Ammon's horn (tissue), 1 donor: ENCODE data around the gene ZC3H8.
A peak's percentile ranks its signal among the peaks of the same experiment; 100 is the strongest.
"Not testable (repeated sequence)": the region's sequence is repeated elsewhere in the genome, so short reads cannot be mapped to it uniquely, and the experiment has no call there.

Source experiments
- DNase-seq: peaks from one replicate; pipeline ENCODE4 v3.0.0-alpha.2; 2016; ENCODE audit warnings: low spot score

Gene ZC3H8

GRCh38 chr2:112254466-112255240 is at the start of gene ZC3H8:
TSS of gene ZC3H8 (minus strand) at chr2:112255042. CDS start at chr2:112254981, 61 bp downstream.
- DNase-seq: peak; percentile 95

GRCh38 chr2:112304298-112304941 is 49.6 kb upstream of the ZC3H8 start:
- DNase-seq: no peak

- no peak for DNase-seq
Observed at GRCh38 chr2:112301973-112302372, 47.1 kb upstream of the ZC3H8 start.

GRCh38 chr2:112301171-112301584 is 46.3 kb upstream of the ZC3H8 start:
- no peak for DNase-seq

GRCh38 chr2:112296407-112296806 is 41.6 kb upstream of the ZC3H8 start:
- no peak for DNase-seq

DNA sequence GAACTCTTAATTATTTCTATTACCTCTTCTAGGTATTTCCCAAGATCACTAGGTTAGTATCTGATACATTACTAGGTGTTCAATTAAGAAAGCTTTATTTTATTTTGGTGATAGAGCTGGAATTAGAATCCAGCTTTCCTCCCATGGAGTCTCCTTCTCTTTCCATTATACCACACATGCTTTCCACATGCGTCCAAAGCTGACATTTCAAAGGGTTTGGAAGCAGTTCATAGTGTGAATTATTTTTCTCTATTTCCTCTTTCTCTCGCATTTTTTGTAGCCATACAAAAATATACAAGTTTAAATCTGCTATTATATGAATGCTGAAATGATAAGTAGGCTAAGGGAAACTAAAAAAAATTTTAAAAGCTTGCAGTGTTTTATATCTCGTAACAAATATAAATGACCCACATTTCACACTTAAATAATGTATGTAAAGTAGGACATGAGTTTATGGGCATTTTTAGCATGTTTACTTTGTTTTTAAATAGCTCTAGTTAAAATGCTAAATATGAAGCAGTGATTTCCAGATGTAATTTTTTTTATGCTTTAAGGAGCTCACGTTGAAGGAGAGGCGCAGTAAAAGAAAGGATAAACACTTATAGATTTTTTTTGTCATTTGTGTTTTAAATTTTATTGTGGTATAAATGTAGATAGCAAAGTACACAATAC is 40.7 kb upstream of the ZC3H8 start:
- DNase-seq: no peak

DNA sequence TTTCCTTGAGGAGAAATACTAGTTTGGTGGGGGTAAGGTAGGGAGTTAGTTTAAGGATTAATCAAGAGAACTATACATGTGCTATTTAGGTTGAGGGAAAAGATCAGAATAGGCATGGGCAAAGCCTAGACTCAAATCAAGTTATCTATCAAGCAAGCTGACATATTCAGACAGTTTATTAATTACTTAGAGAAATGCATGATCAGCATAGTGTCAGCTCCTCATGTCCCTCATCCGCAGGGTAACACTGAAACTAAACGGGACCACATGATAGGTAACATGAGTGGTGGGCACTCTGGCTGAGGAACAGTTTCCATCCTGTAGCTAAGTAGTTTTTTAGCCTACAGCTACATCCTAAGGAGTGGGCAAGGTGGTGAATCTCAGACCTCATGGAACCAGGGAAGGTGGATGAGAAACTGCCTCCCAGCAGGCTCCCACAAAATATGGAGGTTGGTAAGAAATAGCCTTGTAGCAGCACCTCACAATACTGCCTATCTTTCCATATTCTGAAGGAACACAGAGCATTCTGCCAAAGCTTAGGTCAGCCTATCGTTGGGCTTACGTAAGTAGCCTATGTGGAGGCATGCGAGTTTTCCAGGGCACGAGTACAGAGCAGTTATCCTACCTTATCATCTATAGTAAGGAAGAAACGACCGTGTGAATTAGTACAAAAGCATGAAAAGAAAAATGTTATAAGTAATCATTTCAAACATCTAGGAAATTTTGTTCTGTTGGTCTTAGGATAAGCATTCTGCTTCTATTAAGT is 39.0 kb upstream of the ZC3H8 start:
- DNase-seq: no peak

DNA sequence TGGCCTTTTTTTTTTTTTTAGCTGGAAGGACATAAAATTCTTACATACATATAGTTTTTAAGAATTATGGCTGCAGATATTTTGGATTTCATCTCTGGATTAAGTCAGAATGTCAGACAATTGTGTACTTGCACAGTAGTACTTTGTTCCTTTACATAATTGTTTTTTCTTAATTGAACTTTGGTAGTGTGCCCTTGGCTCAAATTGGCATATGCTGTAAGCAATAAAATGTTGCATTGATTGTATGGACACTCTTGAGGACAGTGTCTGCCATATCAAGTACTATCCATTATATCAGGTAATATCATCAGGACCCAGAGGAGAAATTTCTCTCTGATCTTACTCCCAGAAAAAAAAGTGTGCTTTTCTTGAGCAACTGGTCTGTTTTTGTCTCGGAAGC is 35.8 kb upstream of the ZC3H8 start:
- no peak for DNase-seq

DNA sequence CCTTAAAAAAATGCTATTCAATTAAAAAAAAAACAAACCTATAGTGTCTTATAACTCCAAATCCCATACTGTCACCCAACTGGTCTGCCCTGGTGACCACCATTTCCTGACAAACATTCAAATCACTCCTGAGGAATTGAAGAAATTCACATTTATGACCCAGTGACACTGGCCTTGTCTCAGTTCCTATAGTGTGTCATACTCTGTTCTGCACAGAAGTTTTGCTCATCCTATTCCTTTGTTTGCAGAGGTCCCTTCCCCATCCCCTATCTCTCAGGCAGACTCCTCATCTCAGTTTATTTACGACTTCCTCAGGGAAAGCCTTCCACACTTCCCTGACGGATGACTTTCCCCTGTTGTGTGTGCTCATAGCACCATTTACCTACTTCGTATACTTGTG is 35.2 kb upstream of the ZC3H8 start:
- no peak for DNase-seq

DNA sequence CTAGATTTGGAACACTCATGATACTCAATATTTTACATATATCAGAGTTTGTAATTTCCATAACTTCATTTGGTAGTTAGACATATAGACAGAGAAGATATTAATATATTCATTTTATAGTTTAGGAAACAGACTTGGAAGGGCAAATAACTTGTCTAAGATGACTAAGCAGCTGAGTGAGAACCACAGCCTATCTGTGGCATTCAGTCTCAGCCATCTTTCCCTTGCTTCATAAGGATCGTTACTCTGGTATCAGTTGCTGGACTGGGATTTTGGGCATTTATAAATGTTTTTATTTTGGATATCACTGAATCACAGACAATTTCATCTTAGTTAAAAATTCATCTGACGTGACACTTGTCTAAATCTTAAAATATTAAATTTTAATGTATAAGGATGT is 28.7 kb upstream of the ZC3H8 start:
- DNase-seq: not testable (repeated sequence)

- DNase-seq: not testable (repeated sequence)
Observed at GRCh38 chr2:112282066-112282465, 27.2 kb upstream of the ZC3H8 start.

DNA sequence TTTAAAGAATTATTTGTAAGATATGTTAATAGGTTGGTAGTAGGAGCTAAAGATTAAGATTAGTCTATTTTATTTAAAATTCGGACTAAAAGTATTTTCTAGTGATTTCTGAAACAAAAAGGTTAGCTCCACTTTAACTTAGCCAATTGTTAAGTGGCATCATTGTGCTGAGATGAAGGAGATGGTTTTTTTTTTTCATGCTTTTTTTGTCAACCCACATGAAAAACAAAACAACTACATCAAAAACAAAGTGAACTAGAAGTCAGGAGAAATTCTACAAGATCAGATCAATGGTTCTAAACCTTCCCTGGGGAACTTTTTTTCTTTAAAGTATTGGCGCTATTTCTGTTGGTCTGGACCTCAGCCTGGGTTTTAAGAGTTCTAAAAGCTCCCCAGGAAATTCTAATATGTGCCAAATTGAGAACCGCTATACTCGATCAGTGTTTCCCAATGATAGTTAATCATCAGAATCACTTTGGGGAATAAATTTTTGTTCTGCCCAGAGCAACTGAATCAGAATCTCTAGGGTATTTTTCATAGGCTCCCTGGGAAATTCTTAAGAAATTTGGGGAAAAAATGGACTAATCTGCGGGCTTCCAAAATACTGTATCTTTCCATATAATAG is 22.9 kb upstream of the ZC3H8 start:
- DNase-seq: no peak

- DNase-seq: no peak
Observed at GRCh38 chr2:112276954-112277353, 22.1 kb upstream of the ZC3H8 start.

DNA sequence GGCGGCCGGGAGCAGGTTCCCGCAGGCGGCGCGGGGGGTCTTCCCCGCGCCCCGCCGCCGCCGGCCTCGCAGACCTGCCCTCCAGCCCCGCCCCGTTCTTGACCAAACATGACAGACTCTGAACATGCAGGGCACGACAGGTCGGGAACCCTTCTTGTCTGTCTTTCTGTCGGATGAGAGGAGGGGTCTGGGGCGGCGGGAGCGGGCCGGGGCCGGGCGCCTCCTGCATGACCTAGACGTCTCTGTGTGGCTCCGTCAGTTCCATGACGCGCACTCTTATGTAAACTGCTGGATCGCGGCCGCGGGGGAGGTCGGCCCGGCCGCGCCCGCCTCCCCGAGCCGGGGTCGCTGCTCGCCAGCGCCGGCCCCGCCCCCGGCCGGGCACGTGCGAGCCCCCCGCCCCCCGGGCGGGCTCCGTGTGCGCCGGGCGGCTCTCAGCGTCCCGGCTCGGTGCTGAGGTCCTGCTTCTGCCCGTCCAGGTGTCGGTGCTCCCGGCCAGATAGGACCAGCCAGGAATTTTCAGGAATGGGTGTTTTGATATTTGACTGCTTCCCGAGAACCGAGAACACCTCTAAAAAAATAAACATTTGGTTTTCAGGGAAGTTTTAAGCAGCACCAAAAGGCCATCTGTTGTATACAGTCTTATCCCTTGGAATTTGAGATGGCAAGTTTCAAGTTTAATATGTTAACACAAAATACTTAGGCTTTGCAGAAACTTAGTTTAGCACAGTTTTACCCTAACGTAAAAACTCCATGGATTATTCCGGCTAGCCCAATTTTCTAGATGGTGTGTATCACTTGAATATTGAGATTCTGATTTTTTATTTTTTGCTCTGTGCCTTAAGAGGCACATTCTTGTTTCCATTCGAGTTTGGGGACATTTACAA is 21.3 kb upstream of the ZC3H8 start:
- DNase-seq: peak; percentile 87

GRCh38 chr2:112275311-112275886 is 20.6 kb upstream of the ZC3H8 start, which contains the start of gene ZC3H6:
TSS of gene ZC3H6 (plus strand) at chr2:112275597. CDS start at chr2:112275995, 398 bp downstream.
- peak; percentile 98 for DNase-seq

GRCh38 chr2:112273349-112273748 is 18.5 kb upstream of the ZC3H8 start:
- DNase-seq: no peak

DNA sequence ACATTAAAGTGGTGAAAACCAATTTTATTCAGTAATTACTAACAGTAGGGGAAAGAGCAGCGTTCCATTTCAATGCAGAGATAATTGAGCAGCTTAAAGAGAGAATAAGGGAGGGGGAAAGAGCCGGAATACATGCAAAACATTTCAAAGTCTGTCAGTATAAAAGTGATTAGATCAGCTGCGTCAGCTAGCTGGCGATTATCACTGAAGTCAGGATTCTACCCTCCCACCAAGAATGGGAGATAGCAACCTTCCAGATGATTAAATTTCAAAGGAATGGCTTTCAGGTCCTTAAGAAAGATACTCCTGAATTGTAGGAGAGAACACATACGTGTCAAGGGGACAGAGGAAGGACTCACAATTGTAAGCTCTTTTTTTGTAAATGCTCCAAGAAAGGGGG is 17.8 kb upstream of the ZC3H8 start:
- no peak for DNase-seq

GRCh38 chr2:112268547-112268946 is 13.7 kb upstream of the ZC3H8 start:
- DNase-seq: no peak

DNA sequence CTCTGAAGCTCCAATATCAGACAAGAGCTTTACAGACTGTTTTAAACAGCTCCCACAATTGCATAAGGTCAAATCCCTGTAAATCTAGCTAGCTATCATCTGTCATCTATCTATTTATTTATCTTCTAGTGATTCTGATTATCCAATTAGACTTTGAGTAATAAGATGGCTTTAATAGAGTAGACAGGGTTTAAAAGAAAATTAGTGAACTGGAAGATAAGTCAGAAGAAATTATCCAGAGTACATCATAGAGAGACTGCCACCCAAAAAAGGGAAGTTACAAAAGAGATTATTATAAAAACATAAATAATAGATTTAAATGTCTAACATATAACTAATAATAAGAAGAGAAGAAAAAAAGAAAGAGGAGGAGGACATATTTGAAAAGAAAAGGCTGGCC is 8.0 kb upstream of the ZC3H8 start:
- DNase-seq: no peak

- DNase-seq: no peak
Observed at GRCh38 chr2:112260295-112260625, 5.4 kb upstream of the ZC3H8 start.
